MM.1S (cell line): ENCODE data around the gene GAS2L2.

Source experiments
- DNase-seq: peaks from one replicate; pipeline ENCODE4 v3.0.0-alpha.2; 2015
- H2AFZ ChIP-seq: fragments of 300-600 bp; sonication (generic); 2 replicates; pipeline ENCODE4 v1.6.0; 2016; ENCODE audit warnings: antibody characterized with exemption, low read length
- H3F3A ChIP-seq: fragments of 300-600 bp; sonication (generic); 2 replicates; pipeline ENCODE4 v1.6.1; 2016; ENCODE audit warnings: mild to moderate bottlenecking, antibody characterized with exemption, low read length, moderate library complexity, mixed read lengths; ENCODE audit not compliant: insufficient read depth
- H3K27ac ChIP-seq: fragments of 300-600 bp; sonication (generic); 2 replicates; pipeline ENCODE4 v1.5.1; 2016; ENCODE audit warnings: mild to moderate bottlenecking, low read length
- H3K27me3 ChIP-seq: fragments of 300-600 bp; sonication (generic); replicated peaks from 2 replicates; pipeline ENCODE4 v1.6.0; 2016; ENCODE audit warnings: low read length; ENCODE audit not compliant: insufficient read depth
- H3K36me3 ChIP-seq: fragments of 300-600 bp; sonication (generic); replicated peaks from 2 replicates; pipeline ENCODE4 v1.6.1; 2016; ENCODE audit warnings: mild to moderate bottlenecking, low read length, mixed read lengths; ENCODE audit not compliant: insufficient read depth
- H3K4me1 ChIP-seq: fragments of 300-600 bp; sonication (generic); 2 replicates; pipeline ENCODE4 v1.6.1; 2016; ENCODE audit warnings: low read length, mixed read lengths
- H3K4me2 ChIP-seq: fragments of 300-600 bp; sonication (generic); 2 replicates; pipeline ENCODE4 v1.6.0; 2016; ENCODE audit warnings: low read depth, low read length
- H3K4me3 ChIP-seq: fragments of 300-600 bp; sonication (generic); 2 replicates; pipeline ENCODE4 v1.5.1; 2016; ENCODE audit warnings: low read length, mixed read lengths
- H3K79me2 ChIP-seq: fragments of 300-600 bp; sonication (generic); 2 replicates; pipeline ENCODE4 v1.6.1; 2016; ENCODE audit warnings: mixed run types, low read length, mixed read lengths
- H3K9ac ChIP-seq: fragments of 300-600 bp; sonication (generic); 2 replicates; pipeline ENCODE4 v1.6.1; 2016; ENCODE audit warnings: low read length, mixed read lengths
- H3K9me2 ChIP-seq: fragments of 300-600 bp; sonication (generic); replicated peaks from 2 replicates; pipeline ENCODE4 v1.6.1; 2016; ENCODE audit warnings: mild to moderate bottlenecking, low read length, mixed read lengths; ENCODE audit not compliant: insufficient read depth
- H3K9me3 ChIP-seq: fragments of 300-600 bp; sonication (generic); replicated peaks from 2 replicates; pipeline ENCODE4 v1.6.1; 2016; ENCODE audit warnings: mild to moderate bottlenecking, low read length, mixed read lengths; ENCODE audit not compliant: insufficient read depth
- H4K20me1 ChIP-seq: fragments of 300-600 bp; sonication (generic); 2 replicates; pipeline ENCODE4 v1.6.1; 2016; ENCODE audit warnings: mild to moderate bottlenecking, low read length, moderate library complexity, mixed read lengths; ENCODE audit not compliant: insufficient read depth
- EZH2 ChIP-seq: fragments of 300-600 bp; sonication (generic); optimal IDR thresholded peaks from 2 replicates; pipeline ENCODE3; 2017; ENCODE audit warnings: low read depth, mild to moderate bottlenecking, antibody characterized with exemption, low read length, mixed read lengths
- EZH2phosphoT487 ChIP-seq: fragments of 300-600 bp; sonication (generic); IDR thresholded peaks from 2 replicates; pipeline ENCODE4 v1.6.1; 2018; ENCODE audit warnings: antibody characterized with exemption, low read length
- TF ChIP-seq, protein P1 (sequence below): fragments of 300-600 bp; sonication (generic); IDR thresholded peaks from 2 replicates; pipeline ENCODE4 v1.5.1; 2016; ENCODE audit warnings: antibody characterized with exemption, low read length, mixed read lengths

GAS2L2 gene

GRCh38 chr17:35731917-35732805 is 20.9 kb downstream of the GAS2L2 start:
- Histone ChIP-seq H3F3A (no peaks in the 10 kb centered on the region), H3K9ac (no peak overlapping the region), H3K9me2 (no peaks in the 10 kb centered on the region), H3K4me3 (no peak overlapping the region), H2AFZ (no peak overlapping the region), H3K27me3 (no peaks in the 10 kb centered on the region), H3K27ac (no peak overlapping the region), H3K9me3 (no peaks in the 10 kb centered on the region), H3K4me1 (peaks cover 9% of the 10 kb centered on the region), H4K20me1 (no peaks in the 10 kb centered on the region), H3K4me2 (no peak overlapping the region), H3K36me3 (no peaks in the 10 kb centered on the region), H3K79me2 (no peaks in the 10 kb centered on the region)
- TF ChIP-seq EZH2phosphoT487, result no peak
- no peak for TF ChIP-seq EZH2
- TF ChIP-seq, protein P1, sequence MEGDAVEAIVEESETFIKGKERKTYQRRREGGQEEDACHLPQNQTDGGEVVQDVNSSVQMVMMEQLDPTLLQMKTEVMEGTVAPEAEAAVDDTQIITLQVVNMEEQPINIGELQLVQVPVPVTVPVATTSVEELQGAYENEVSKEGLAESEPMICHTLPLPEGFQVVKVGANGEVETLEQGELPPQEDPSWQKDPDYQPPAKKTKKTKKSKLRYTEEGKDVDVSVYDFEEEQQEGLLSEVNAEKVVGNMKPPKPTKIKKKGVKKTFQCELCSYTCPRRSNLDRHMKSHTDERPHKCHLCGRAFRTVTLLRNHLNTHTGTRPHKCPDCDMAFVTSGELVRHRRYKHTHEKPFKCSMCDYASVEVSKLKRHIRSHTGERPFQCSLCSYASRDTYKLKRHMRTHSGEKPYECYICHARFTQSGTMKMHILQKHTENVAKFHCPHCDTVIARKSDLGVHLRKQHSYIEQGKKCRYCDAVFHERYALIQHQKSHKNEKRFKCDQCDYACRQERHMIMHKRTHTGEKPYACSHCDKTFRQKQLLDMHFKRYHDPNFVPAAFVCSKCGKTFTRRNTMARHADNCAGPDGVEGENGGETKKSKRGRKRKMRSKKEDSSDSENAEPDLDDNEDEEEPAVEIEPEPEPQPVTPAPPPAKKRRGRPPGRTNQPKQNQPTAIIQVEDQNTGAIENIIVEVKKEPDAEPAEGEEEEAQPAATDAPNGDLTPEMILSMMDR, result no peak
- DNase-seq, result no peak

DNA sequence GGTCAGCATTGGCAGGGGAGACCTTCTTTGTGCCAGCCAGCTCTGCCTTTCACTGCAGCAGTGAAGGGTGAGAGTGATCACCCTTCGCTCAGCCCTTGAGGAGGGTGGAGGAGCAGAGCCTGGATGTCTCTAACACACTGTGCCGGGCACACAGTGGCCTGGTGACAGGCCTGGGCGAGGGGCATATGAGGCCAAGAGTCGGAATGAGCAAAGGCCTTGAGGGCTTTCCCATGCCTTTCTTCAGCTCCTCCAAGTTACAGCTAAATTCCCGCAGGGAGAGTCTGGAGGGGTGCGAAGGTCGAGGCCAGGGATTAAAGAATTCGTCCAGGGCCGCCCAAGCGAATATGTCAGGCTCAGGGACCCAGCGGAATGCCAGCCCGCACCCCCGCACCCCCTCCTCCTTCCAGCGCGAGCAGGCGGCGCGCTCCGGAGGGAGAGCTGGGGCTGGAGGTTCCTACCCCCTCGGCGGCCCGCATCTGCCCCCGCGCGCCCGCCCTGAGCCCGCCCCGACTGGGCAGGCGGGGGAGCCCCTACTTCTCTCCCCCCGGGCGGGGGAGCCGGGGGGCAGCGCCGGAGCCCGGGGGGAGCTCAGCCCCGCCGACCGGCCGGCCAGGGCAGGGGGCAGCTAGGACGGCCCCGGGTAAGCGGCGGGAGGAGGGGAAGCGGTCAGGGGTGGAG is 21.7 kb downstream of the GAS2L2 start, which contains the start of gene RASL10B:
RASL10B (plus strand) TSS at position 401 of the 678 bp plus-strand sequence. CDS start 3,546 bp downstream, outside the sequence.
- Histone ChIP-seq H3K9me2 (no peaks in the 10 kb centered on the region), H3F3A (no peaks in the 10 kb centered on the region), H2AFZ (no peak within 1 kb of the TSS), H3K79me2 (no peaks in the 10 kb centered on the region), H3K27me3 (no peaks in the 10 kb centered on the region), H3K36me3 (no peaks in the 10 kb centered on the region), H3K4me3 (no peak within 1 kb of the TSS), H3K9ac (no peak within 1 kb of the TSS), H3K27ac (no peak within 1 kb of the TSS), H3K4me2 (no peak within 1 kb of the TSS), H3K4me1 (peaks cover 16% of the 10 kb centered on the region), H4K20me1 (no peaks in the 10 kb centered on the region), H3K9me3 (no peaks in the 10 kb centered on the region)
- TF ChIP-seq EZH2 (no peak), EZH2phosphoT487 (no peak)
- TF ChIP-seq, protein P1, result no peak
- no peak for DNase-seq

DNA sequence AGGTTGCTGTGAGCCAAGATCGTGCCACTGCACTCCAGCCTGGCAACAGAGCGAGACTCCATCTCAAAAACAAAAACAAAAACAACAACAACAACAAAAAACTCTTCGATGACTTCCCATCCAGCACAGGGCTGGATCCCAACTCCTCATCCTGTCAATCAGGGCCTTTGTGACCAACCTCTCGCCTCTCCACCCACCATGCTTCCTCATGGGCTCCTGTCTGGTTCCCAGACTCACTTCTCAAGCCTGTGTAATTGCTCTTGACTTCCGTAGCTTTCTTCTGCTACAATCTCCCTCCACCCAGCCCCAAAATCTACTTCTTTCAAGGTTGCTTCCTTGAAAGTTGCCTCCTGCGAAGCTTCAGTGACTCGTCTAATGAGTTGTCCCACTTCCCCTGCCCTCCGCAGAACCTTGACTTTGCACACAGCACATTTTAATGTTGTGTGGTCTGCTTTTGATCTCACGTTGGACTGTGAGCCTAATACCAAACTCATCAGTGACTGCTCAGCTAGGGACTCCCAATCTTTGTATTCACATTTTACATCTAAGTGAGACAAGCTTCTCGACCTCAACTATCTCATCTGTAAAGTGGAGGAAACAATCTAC is 22.5 kb downstream of the GAS2L2 start:
- Histone ChIP-seq H2AFZ (no peak overlapping the region), H3F3A (no peaks in the 10 kb centered on the region), H4K20me1 (no peaks in the 10 kb centered on the region), H3K4me1 (peaks cover 18% of the 10 kb centered on the region), H3K27ac (no peak overlapping the region), H3K9me3 (no peaks in the 10 kb centered on the region), H3K4me3 (no peak overlapping the region), H3K36me3 (no peaks in the 10 kb centered on the region), H3K27me3 (no peaks in the 10 kb centered on the region), H3K9ac (no peak overlapping the region), H3K9me2 (no peaks in the 10 kb centered on the region), H3K79me2 (no peaks in the 10 kb centered on the region), H3K4me2 (no peak overlapping the region)
- no peak for DNase-seq
- TF ChIP-seq EZH2 (no peak), EZH2phosphoT487 (no peak)
- TF ChIP-seq, protein P1, result no peak
